MM.1S (cell line): ENCODE measurements around the gene TNIK.

Experiments used
- DNase-seq: peaks from one replicate; pipeline ENCODE4 v3.0.0-alpha.2; 2015
- H2AFZ ChIP-seq: fragments of 300-600 bp; sonication (generic); 2 replicates; pipeline ENCODE4 v1.6.0; 2016; ENCODE audit warnings: antibody characterized with exemption, low read length
- H3F3A ChIP-seq: fragments of 300-600 bp; sonication (generic); 2 replicates; pipeline ENCODE4 v1.6.1; 2016; ENCODE audit warnings: mild to moderate bottlenecking, antibody characterized with exemption, low read length, moderate library complexity, mixed read lengths; ENCODE audit not compliant: insufficient read depth
- H3K27ac ChIP-seq: fragments of 300-600 bp; sonication (generic); 2 replicates; pipeline ENCODE4 v1.5.1; 2016; ENCODE audit warnings: mild to moderate bottlenecking, low read length
- H3K27me3 ChIP-seq: fragments of 300-600 bp; sonication (generic); replicated peaks from 2 replicates; pipeline ENCODE4 v1.6.0; 2016; ENCODE audit warnings: low read length; ENCODE audit not compliant: insufficient read depth
- H3K36me3 ChIP-seq: fragments of 300-600 bp; sonication (generic); replicated peaks from 2 replicates; pipeline ENCODE4 v1.6.1; 2016; ENCODE audit warnings: mild to moderate bottlenecking, low read length, mixed read lengths; ENCODE audit not compliant: insufficient read depth
- H3K4me1 ChIP-seq: fragments of 300-600 bp; sonication (generic); 2 replicates; pipeline ENCODE4 v1.6.1; 2016; ENCODE audit warnings: low read length, mixed read lengths
- H3K4me2 ChIP-seq: fragments of 300-600 bp; sonication (generic); 2 replicates; pipeline ENCODE4 v1.6.0; 2016; ENCODE audit warnings: low read depth, low read length
- H3K4me3 ChIP-seq: fragments of 300-600 bp; sonication (generic); 2 replicates; pipeline ENCODE4 v1.5.1; 2016; ENCODE audit warnings: low read length, mixed read lengths
- H3K79me2 ChIP-seq: fragments of 300-600 bp; sonication (generic); 2 replicates; pipeline ENCODE4 v1.6.1; 2016; ENCODE audit warnings: mixed run types, low read length, mixed read lengths
- H3K9ac ChIP-seq: fragments of 300-600 bp; sonication (generic); 2 replicates; pipeline ENCODE4 v1.6.1; 2016; ENCODE audit warnings: low read length, mixed read lengths
- H3K9me2 ChIP-seq: fragments of 300-600 bp; sonication (generic); replicated peaks from 2 replicates; pipeline ENCODE4 v1.6.1; 2016; ENCODE audit warnings: mild to moderate bottlenecking, low read length, mixed read lengths; ENCODE audit not compliant: insufficient read depth
- H3K9me3 ChIP-seq: fragments of 300-600 bp; sonication (generic); replicated peaks from 2 replicates; pipeline ENCODE4 v1.6.1; 2016; ENCODE audit warnings: mild to moderate bottlenecking, low read length, mixed read lengths; ENCODE audit not compliant: insufficient read depth
- H4K20me1 ChIP-seq: fragments of 300-600 bp; sonication (generic); 2 replicates; pipeline ENCODE4 v1.6.1; 2016; ENCODE audit warnings: mild to moderate bottlenecking, low read length, moderate library complexity, mixed read lengths; ENCODE audit not compliant: insufficient read depth
- EZH2 ChIP-seq: fragments of 300-600 bp; sonication (generic); optimal IDR thresholded peaks from 2 replicates; pipeline ENCODE3; 2017; ENCODE audit warnings: low read depth, mild to moderate bottlenecking, antibody characterized with exemption, low read length, mixed read lengths
- EZH2phosphoT487 ChIP-seq: fragments of 300-600 bp; sonication (generic); IDR thresholded peaks from 2 replicates; pipeline ENCODE4 v1.6.1; 2018; ENCODE audit warnings: antibody characterized with exemption, low read length
- TF ChIP-seq, protein P1 (sequence below): fragments of 300-600 bp; sonication (generic); IDR thresholded peaks from 2 replicates; pipeline ENCODE4 v1.5.1; 2016; ENCODE audit warnings: antibody characterized with exemption, low read length, mixed read lengths

Gene TNIK

DNA sequence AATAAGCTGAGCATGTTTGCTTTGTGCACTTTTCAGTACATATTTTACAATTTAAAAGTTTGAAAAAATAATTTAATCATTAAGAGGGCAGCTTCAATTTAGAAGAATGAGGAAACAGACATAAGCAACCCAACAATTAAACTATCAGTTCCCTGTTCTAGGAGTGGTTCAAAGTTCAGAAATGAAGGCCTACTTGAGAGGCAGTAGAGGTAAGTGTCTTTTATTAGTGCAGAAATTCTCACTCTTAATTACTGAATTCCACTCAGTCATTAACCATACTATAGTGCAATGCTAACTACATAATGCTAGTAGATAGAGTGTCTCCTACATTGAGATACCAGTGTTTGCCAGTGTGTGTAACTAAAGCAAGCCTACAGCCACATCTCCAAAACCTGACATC lies 73.1 kb downstream of the TNIK start:
- DNase-seq = no peak
- no peak overlapping the region for H2AFZ ChIP-seq
- no peaks in the 10 kb centered on the region for H3K9me3 ChIP-seq
- no peak overlapping the region for H3K4me2 ChIP-seq
- no peaks in the 10 kb centered on the region for H3K27me3 ChIP-seq
- H3K79me2 ChIP-seq = no peaks in the 10 kb centered on the region
- H3F3A ChIP-seq = no peaks in the 10 kb centered on the region
- H3K36me3 ChIP-seq = no peaks in the 10 kb centered on the region
- no peak overlapping the region for H3K9ac ChIP-seq
- no peaks in the 10 kb centered on the region for H4K20me1 ChIP-seq
- H3K27ac ChIP-seq = no peak overlapping the region
- no peak overlapping the region for H3K4me3 ChIP-seq
- TF ChIP-seq EZH2 = no peak
- TF ChIP-seq EZH2phosphoT487 = no peak
- TF ChIP-seq, protein P1, sequence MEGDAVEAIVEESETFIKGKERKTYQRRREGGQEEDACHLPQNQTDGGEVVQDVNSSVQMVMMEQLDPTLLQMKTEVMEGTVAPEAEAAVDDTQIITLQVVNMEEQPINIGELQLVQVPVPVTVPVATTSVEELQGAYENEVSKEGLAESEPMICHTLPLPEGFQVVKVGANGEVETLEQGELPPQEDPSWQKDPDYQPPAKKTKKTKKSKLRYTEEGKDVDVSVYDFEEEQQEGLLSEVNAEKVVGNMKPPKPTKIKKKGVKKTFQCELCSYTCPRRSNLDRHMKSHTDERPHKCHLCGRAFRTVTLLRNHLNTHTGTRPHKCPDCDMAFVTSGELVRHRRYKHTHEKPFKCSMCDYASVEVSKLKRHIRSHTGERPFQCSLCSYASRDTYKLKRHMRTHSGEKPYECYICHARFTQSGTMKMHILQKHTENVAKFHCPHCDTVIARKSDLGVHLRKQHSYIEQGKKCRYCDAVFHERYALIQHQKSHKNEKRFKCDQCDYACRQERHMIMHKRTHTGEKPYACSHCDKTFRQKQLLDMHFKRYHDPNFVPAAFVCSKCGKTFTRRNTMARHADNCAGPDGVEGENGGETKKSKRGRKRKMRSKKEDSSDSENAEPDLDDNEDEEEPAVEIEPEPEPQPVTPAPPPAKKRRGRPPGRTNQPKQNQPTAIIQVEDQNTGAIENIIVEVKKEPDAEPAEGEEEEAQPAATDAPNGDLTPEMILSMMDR = no peak
- no peaks in the 10 kb centered on the region for H3K4me1 ChIP-seq
- no peaks in the 10 kb centered on the region for H3K9me2 ChIP-seq

DNA sequence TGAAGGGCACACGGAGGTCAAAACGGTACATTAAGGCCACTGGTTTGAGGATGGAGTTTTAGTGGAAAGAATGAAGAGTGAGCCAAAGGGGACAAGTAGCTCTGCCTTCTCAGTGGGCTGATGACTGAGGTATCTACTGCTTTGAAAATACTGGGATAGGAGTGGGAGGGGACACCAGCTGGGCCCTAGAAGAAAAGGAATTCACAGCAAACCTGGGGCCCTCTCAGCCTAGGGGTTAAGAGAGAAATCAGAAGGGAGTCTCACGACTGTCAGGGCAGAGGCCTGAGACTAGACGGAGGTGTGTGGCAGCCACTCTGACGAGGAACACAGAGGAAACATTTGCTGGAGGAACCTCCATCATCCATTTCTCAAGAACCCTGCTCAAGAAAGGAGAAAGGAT lies 75.1 kb downstream of the TNIK start:
- Histone ChIP-seq H3K4me3 (no peak overlapping the region), H3K27ac (no peak overlapping the region), H3K27me3 (no peaks in the 10 kb centered on the region), H3K4me2 (no peak overlapping the region), H3K79me2 (no peaks in the 10 kb centered on the region), H3K9me3 (no peaks in the 10 kb centered on the region), H3K4me1 (no peaks in the 10 kb centered on the region), H4K20me1 (no peaks in the 10 kb centered on the region), H2AFZ (no peak overlapping the region), H3K36me3 (no peaks in the 10 kb centered on the region), H3F3A (no peaks in the 10 kb centered on the region), H3K9me2 (no peaks in the 10 kb centered on the region), H3K9ac (no peak overlapping the region)
- no peak for DNase-seq
- TF ChIP-seq, protein P1 = no peak
- no peak for TF ChIP-seq EZH2phosphoT487

DNA sequence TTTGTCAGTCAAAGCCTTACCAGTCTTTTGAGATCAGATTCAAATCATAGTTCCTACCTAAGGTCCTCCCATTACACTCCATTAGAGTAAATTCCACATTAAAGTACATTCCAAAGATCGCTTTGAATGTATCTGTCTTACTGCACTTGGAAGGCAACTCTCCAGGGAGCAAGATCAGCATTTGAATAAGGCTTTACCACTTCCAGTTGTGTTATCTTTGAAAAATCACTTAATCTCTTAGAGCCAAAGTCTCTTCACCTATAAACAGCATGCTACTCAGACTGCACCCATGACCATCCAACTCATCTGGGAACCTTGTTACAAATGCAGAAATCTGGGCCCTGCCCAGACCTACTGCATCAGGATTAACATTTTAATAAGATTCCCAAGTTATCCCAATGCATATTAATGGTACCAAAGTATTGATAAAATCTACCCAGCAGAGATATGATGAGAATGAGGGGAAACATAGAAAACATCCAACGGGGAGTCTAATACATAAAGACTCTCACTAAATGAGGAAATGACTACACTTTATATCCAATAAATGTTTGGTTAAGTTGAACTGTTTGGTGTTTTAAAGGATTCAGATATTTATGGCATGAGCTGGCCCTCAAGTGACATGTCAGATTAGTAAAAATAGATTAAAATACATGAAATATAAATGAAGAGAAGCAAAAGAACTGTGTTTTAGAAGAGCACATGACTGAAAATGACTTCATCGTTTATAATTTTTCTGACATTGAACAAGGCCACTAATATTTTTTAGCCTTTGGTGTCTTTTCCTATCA lies 75.9 kb downstream of the TNIK start:
- Histone ChIP-seq H3K27ac (no peak overlapping the region), H3K36me3 (no peaks in the 10 kb centered on the region), H3F3A (no peaks in the 10 kb centered on the region), H3K4me3 (no peak overlapping the region), H2AFZ (no peak overlapping the region), H3K79me2 (no peaks in the 10 kb centered on the region), H3K27me3 (no peaks in the 10 kb centered on the region), H3K9ac (no peak overlapping the region), H3K9me2 (no peaks in the 10 kb centered on the region), H3K9me3 (no peaks in the 10 kb centered on the region), H4K20me1 (no peaks in the 10 kb centered on the region), H3K4me2 (no peak overlapping the region), H3K4me1 (no peaks in the 10 kb centered on the region)
- no peak for DNase-seq
- TF ChIP-seq EZH2phosphoT487 (no peak), EZH2 (no peak)
- TF ChIP-seq, protein P1 = no peak
